Brain microvascular endothelial cell (primary cell): ENCODE measurements around the gene HLA-DMA.

ENCODE experiments used
- DNase-seq: peaks from one replicate; pipeline ENCODE4 v3.0.0-alpha.2; 2020
- H3K27ac ChIP-seq: fragments of 250-450 bp; sonication (Bioruptor Pico); 2 replicates; pipeline ENCODE4 v1.5.1; 2020; ENCODE audit warnings: mild to moderate bottlenecking, moderate library complexity
- H3K27me3 ChIP-seq: fragments of 250-450 bp; sonication (Bioruptor Pico); replicated peaks from 2 replicates; pipeline ENCODE4 v1.5.1; 2020; ENCODE audit warnings: mild to moderate bottlenecking
- H3K36me3 ChIP-seq: fragments of 250-450 bp; sonication (Bioruptor Pico); replicated peaks from 2 replicates; pipeline ENCODE4 v1.5.1; 2020; ENCODE audit warnings: mild to moderate bottlenecking
- H3K4me3 ChIP-seq: 2 replicates; pipeline ENCODE4 v1.5.1; 2011; ENCODE audit warnings: low read depth, mild to moderate bottlenecking, control low read depth, low read length, moderate library complexity
- in situ Hi-C: cut with HindIII; loops from 2 replicates; pipeline ENCODE4 v1.10.0; 2017; ENCODE audit warnings: low sequenced_read_pairs, low pct_ligation_motif_present
- TF ChIP-seq, protein P1 (sequence below): IDR thresholded peaks from 2 replicates; pipeline ENCODE4 v1.5.1; 2011; ENCODE audit warnings: low read depth, mild to moderate bottlenecking, moderate library complexity, low read length, control low read depth, inconsistent platforms; ENCODE audit errors: missing control alignments

Gene HLA-DMA

DNA sequence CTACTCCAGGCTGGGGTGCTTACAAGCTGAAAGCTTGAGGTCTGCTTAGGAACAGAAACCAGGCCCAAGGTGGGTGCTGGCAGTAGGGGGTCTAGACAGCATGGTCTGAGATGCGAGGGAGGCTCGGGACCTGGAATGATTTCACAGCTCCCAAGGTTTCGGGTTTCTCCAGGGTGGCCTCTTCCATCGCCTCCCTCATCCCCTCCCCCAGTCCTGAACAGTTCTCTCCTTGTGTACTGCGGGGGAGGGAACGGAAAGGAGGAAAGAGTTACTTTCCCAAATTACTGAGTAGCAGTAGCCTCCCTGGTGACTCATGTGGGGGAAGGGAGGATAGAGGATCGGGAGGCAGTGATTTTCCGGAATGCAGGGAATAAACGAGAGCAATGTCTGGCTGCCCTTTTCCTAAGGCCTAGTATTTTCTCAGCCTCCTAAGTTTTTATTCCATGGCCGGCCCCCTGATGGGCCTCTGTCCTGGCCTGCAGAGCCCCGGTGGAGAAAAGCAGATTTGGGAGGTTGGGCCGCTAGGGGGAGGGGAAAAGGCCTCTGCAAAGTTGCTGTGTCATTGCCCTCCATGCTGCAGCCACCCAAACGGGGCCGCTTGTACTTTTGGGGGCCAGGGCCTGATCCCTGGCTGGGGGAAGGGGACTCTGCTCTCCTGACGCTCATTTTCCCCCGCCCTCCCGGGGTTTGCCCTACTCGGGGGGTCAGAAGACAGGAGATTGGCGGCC is 17.0 kb upstream of the HLA-DMA start:
- H3K36me3 ChIP-seq = peaks cover 28% of the 10 kb centered on the region
- peak overlapping the region; percentile 100 for H3K27ac ChIP-seq
- DNase-seq = peak; percentile 92
- H3K27me3 ChIP-seq = no peaks in the 10 kb centered on the region
- TF ChIP-seq, protein P1, sequence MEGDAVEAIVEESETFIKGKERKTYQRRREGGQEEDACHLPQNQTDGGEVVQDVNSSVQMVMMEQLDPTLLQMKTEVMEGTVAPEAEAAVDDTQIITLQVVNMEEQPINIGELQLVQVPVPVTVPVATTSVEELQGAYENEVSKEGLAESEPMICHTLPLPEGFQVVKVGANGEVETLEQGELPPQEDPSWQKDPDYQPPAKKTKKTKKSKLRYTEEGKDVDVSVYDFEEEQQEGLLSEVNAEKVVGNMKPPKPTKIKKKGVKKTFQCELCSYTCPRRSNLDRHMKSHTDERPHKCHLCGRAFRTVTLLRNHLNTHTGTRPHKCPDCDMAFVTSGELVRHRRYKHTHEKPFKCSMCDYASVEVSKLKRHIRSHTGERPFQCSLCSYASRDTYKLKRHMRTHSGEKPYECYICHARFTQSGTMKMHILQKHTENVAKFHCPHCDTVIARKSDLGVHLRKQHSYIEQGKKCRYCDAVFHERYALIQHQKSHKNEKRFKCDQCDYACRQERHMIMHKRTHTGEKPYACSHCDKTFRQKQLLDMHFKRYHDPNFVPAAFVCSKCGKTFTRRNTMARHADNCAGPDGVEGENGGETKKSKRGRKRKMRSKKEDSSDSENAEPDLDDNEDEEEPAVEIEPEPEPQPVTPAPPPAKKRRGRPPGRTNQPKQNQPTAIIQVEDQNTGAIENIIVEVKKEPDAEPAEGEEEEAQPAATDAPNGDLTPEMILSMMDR = peak; percentile 43
- peak overlapping the region; percentile 77 for H3K4me3 ChIP-seq
- in situ Hi-C loops = no loop called here

DNA sequence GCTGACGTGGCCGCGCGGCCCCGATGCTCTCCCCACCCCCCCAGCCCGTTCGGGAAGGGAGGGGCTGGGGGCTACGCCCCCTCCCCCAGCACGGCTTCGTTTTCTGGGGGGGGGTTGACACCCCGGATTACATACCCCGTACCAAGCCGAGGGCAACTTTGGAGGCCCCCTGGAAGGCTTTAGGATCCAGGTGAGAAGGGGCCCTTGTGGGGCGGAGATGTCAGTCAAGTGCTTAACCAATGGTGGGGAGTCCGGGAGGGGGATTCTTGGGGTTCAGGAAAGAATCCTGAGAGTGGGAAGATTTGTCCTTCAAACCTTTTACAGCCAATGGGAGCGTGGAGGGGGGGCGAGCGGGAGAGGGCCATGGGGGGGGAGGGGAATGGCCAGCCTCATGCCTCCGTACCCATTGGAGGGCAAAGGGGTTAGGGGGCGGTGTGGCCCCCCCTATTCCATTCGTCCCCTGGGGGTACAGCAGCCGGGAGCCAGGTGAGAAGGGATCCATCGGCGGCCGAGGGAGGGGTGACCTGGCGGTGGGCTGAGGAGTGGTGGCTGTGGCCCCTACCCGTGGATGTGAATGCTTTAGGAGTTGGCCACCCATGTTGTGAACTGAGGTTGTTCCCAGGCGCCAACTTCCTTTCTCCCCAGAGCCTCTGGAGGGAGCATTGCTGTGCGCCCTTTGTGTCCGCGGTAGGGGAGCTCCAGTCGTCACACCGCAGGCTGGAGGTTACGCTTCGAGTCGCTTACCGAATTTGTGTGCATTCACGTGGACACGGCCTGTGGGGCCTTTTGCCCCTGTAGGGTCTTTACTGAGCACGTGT is 16.2 kb upstream of the HLA-DMA start:
- H3K27ac ChIP-seq = peak overlapping the region; percentile 100
- H3K36me3 ChIP-seq = peaks cover 20% of the 10 kb centered on the region
- TF ChIP-seq, protein P1 = peak; percentile 55
- in situ Hi-C loops = no loop called here
- peak overlapping the region; percentile 77 for H3K4me3 ChIP-seq
- no peaks in the 10 kb centered on the region for H3K27me3 ChIP-seq
- DNase-seq = peak; percentile 72

- DNase-seq = peak; percentile 92
- H3K27ac ChIP-seq = peak within 1 kb of the TSS; percentile 100
- TF ChIP-seq, protein P1 = no peak
- H3K36me3 ChIP-seq = peaks cover 14% of the 10 kb centered on the region
- peak within 1 kb of the TSS; percentile 77 for H3K4me3 ChIP-seq
- in situ Hi-C loops = no loop called here
- no peaks in the 10 kb centered on the region for H3K27me3 ChIP-seq
Measured at GRCh38 chr6:32968093-32968866, 15.4 kb upstream of the HLA-DMA start, which contains the start of gene BRD2. Gene BRD2, plus strand, starts transcription at chr6:32968594. Its CDS starts 4,305 bp downstream, at chr6:32972899.

- DNase-seq = no peak
- TF ChIP-seq, protein P1 = peak; percentile 75
- H3K27me3 ChIP-seq = no peaks in the 10 kb centered on the region
- H3K36me3 ChIP-seq = peaks cover 5% of the 10 kb centered on the region
- peak overlapping the region; percentile 77 for H3K4me3 ChIP-seq
- in situ Hi-C loops = no loop called here
- peak overlapping the region; percentile 100 for H3K27ac ChIP-seq
Measured at GRCh38 chr6:32967151-32968091, 14.5 kb upstream of the HLA-DMA start.

DNA sequence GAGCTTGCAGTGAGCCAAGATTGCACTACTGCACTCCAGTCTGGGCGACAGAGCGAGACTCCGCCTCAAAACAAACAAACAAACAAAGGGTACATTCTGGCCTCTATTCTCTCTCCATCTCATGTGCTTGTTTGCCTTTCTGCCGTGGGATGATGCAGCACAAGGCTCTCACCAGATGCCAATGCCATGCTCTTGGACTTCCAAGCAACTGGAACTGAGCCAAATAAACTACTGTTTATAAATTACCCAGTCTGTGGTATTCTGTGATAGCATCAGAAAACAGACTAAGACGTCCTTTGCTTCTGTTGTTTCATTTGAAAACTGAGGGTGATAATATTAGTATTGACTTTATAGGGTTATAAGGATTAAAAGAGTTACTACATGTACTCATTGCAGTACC is 11.9 kb upstream of the HLA-DMA start:
- in situ Hi-C loops = no loop called here
- TF ChIP-seq, protein P1 = no peak

More for the DNA sequence above, 11.9 kb upstream of the HLA-DMA start:
- no peak for DNase-seq
- H3K4me3 ChIP-seq = no peak overlapping the region
- no peaks in the 10 kb centered on the region for H3K27me3 ChIP-seq
- no peaks in the 10 kb centered on the region for H3K36me3 ChIP-seq
- H3K27ac ChIP-seq = no peak overlapping the region
